Measurements from ENCODE around the gene EEF1A2.

EEF1A2 gene

GRCh38 chr20:63536241-63536977 is 37.5 kb upstream of the EEF1A2 start:
- DNase-seq (ENCODE audit: low read depth) = peak; percentile 77
- TF ChIP-seq CTCF (conservative IDR thresholded peaks at IDR 0.05; ENCODE audit: low read depth, low read length) = no peak
- no peak overlapping the region for H3K4me3 ChIP-seq (ENCODE audit: low read depth, low read length)

GRCh38 chr20:63534831-63535651 is 36.2 kb upstream of the EEF1A2 start:
- no peak overlapping the region for H3K4me3 ChIP-seq (ENCODE audit: low read depth, low read length)
- no peak for DNase-seq (ENCODE audit: low read depth)
- no peak for TF ChIP-seq CTCF (conservative IDR thresholded peaks at IDR 0.05; ENCODE audit: low read depth, low read length)

GRCh38 chr20:63534427-63534830 is 35.5 kb upstream of the EEF1A2 start:
- H3K4me3 ChIP-seq (ENCODE audit: low read depth, low read length) = no peak overlapping the region
- no peak for DNase-seq (ENCODE audit: low read depth)
- TF ChIP-seq CTCF (conservative IDR thresholded peaks at IDR 0.05; ENCODE audit: low read depth, low read length) = no peak

- no peak overlapping the region for H3K4me3 ChIP-seq (ENCODE audit: low read depth, low read length)
- no peak for TF ChIP-seq CTCF (conservative IDR thresholded peaks at IDR 0.05; ENCODE audit: low read depth, low read length)
Measured at GRCh38 chr20:63533871-63534393, 35.0 kb upstream of the EEF1A2 start.

GRCh38 chr20:63533388-63533787 is 34.5 kb upstream of the EEF1A2 start:
- no peak for DNase-seq (ENCODE audit: low read depth)
- no peak for TF ChIP-seq CTCF (conservative IDR thresholded peaks at IDR 0.05; ENCODE audit: low read depth, low read length)
- no peak overlapping the region for H3K4me3 ChIP-seq (ENCODE audit: low read depth, low read length)

More at GRCh38 chr20:63533871-63534393, 35.0 kb upstream of the EEF1A2 start:
- DNase-seq (ENCODE audit: low read depth) = no peak

- H3K4me3 ChIP-seq (ENCODE audit: low read depth, low read length) = no peak overlapping the region
- DNase-seq (ENCODE audit: low read depth) = no peak
- no peak for TF ChIP-seq CTCF (conservative IDR thresholded peaks at IDR 0.05; ENCODE audit: low read depth, low read length)
Measured at GRCh38 chr20:63532449-63532971, 33.6 kb upstream of the EEF1A2 start.

Data from choroid plexus epithelial cell (primary cell).